Trophoblast cell (in vitro differentiated cells and primary cell): ENCODE measurements around the gene HEXA.

Experiments used
- DNase-seq, 2 donors: peaks; one replicate each; pipeline ENCODE4 v3.0.0-alpha.2; 2016
- H2AFZ ChIP-seq: 2 replicates; pipeline ENCODE4 v1.6.1; 2013; ENCODE audit warnings: low read length, moderate library complexity, mild to moderate bottlenecking; ENCODE audit not compliant: insufficient read depth, poor library complexity
- H2AK5ac ChIP-seq: 2 replicates; pipeline ENCODE4 v1.6.1; 2013; ENCODE audit warnings: mild to moderate bottlenecking, low read length
- H2BK120ac ChIP-seq: 2 replicates; pipeline ENCODE4 v1.6.1; 2013; ENCODE audit warnings: low read length, mild to moderate bottlenecking, moderate library complexity; ENCODE audit not compliant: insufficient read depth, poor library complexity
- H2BK12ac ChIP-seq: 2 replicates; pipeline ENCODE4 v1.6.1; 2013; ENCODE audit warnings: mild to moderate bottlenecking, low read length, moderate library complexity
- H2BK5ac ChIP-seq: 2 replicates; pipeline ENCODE4 v1.6.1; 2013; ENCODE audit warnings: low read length, low read depth, moderate library complexity, mild to moderate bottlenecking; ENCODE audit not compliant: poor library complexity
- H3K14ac ChIP-seq: 2 replicates; pipeline ENCODE4 v1.6.1; 2013; ENCODE audit warnings: mild to moderate bottlenecking, low read length
- H3K18ac ChIP-seq: 2 replicates; pipeline ENCODE4 v1.6.1; 2013; ENCODE audit warnings: mild to moderate bottlenecking, low read length
- H3K23ac ChIP-seq: 2 replicates; pipeline ENCODE4 v1.6.1; 2013; ENCODE audit warnings: low read length
- H3K27ac ChIP-seq: 2 replicates; pipeline ENCODE4 v1.5.1; 2013; ENCODE audit warnings: low read depth, mild to moderate bottlenecking, inconsistent platforms, low read length, moderate library complexity
- H3K27me3 ChIP-seq: 2 replicates; pipeline ENCODE4 v1.6.1; 2013; ENCODE audit warnings: inconsistent platforms, mild to moderate bottlenecking, low read length, moderate library complexity; ENCODE audit not compliant: insufficient read depth
- H3K36me3 ChIP-seq, 2 experiments: 1 replicate in 1 of 2; 2 replicates in 1 of 2; pipeline ENCODE4 v1.6.1; 2013; ENCODE audit warnings: low read length in 2 of 2, mild to moderate bottlenecking in 2 of 2, moderate library complexity in 1 of 2; ENCODE audit not compliant: insufficient read depth in 2 of 2, control insufficient read depth in 1 of 2
- H3K4ac ChIP-seq: 2 replicates; pipeline ENCODE4 v1.6.1; 2013; ENCODE audit warnings: low read depth, mild to moderate bottlenecking, low read length, moderate library complexity
- H3K4me1 ChIP-seq, 2 experiments: 1 replicate in 1 of 2; 2 replicates in 1 of 2; pipeline ENCODE4 v1.6.1; 2013; ENCODE audit warnings: low read length in 2 of 2, mild to moderate bottlenecking in 2 of 2, moderate library complexity in 1 of 2; ENCODE audit not compliant: insufficient read depth in 2 of 2, control insufficient read depth in 1 of 2
- H3K4me2 ChIP-seq: 2 replicates; pipeline ENCODE4 v1.6.1; 2013; ENCODE audit warnings: inconsistent platforms, mild to moderate bottlenecking, low read length, moderate library complexity
- H3K4me3 ChIP-seq: 2 replicates; pipeline ENCODE4 v1.5.1; 2013; ENCODE audit warnings: mild to moderate bottlenecking, low read depth, low read length, inconsistent platforms
- H3K79me1 ChIP-seq: one replicate; pipeline ENCODE4 v1.6.1; 2013; ENCODE audit warnings: low read length
- H3K79me2 ChIP-seq: 2 replicates; pipeline ENCODE4 v1.6.1; 2013; ENCODE audit warnings: low read length, mild to moderate bottlenecking; ENCODE audit not compliant: control insufficient read depth, insufficient read depth, poor library complexity
- H3K9ac ChIP-seq: 2 replicates; pipeline ENCODE4 v1.6.1; 2013; ENCODE audit warnings: mild to moderate bottlenecking, low read length
- H3K9me3 ChIP-seq: 2 replicates; pipeline ENCODE4 v1.6.1; 2013; ENCODE audit warnings: low read depth, mild to moderate bottlenecking, control low read depth, inconsistent platforms, low read length; ENCODE audit not compliant: insufficient read depth
- H4K12ac ChIP-seq: 2 replicates; pipeline ENCODE4 v1.6.1; 2013; ENCODE audit warnings: low read depth, mild to moderate bottlenecking, low read length, moderate library complexity
- H4K8ac ChIP-seq: 2 replicates; pipeline ENCODE4 v1.6.1; 2013; ENCODE audit warnings: low read depth, mild to moderate bottlenecking, low read length, moderate library complexity
- H4K91ac ChIP-seq: one replicate; pipeline ENCODE4 v1.6.1; 2013; ENCODE audit warnings: low read depth, mild to moderate bottlenecking, low read length, moderate library complexity
- WGBS: extraction: QIAGEN DNeasy Blood & Tissue Kit; methylation state at CpG from one replicate; pipeline ENCODE4 v1.1.7; 2013; ENCODE audit warnings: missing lambda C conversion rate; ENCODE audit not compliant: insufficient read length, insufficient coverage; ENCODE audit errors: extremely low coverage; 5-methylcytosine and 5-hydroxymethylcytosine counted together

HEXA gene

GRCh38 chr15:72354496-72354895 is 21.3 kb downstream of the HEXA start:
- H3K14ac ChIP-seq, result no peak overlapping the region
- peaks cover 4% of the 10 kb centered on the region for H3K79me2 ChIP-seq
- peaks cover 29 to 40% of the 10 kb centered on the region in 2 experiments for H3K36me3 ChIP-seq
- H2BK120ac ChIP-seq, result no peak overlapping the region
- H3K79me1 ChIP-seq, result peaks cover 2% of the 10 kb centered on the region
- no peak overlapping the region for H3K27ac ChIP-seq
- H3K23ac ChIP-seq, result no peak overlapping the region
- H4K91ac ChIP-seq, result no peak overlapping the region
- no peaks in the 10 kb centered on the region for H3K27me3 ChIP-seq
- H3K18ac ChIP-seq, result no peak overlapping the region
- H3K4me1 ChIP-seq, result peaks cover 12 to 13% of the 10 kb centered on the region in 2 experiments
- H3K4ac ChIP-seq, result no peak overlapping the region
- peak; percentile 68 to 81 for DNase-seq
- no peak overlapping the region for H2BK12ac ChIP-seq
- no peak overlapping the region for H4K8ac ChIP-seq
- no peaks in the 10 kb centered on the region for H3K9me3 ChIP-seq
- H2AK5ac ChIP-seq, result no peak overlapping the region
- H2BK5ac ChIP-seq, result no peak overlapping the region
- H3K9ac ChIP-seq, result no peak overlapping the region
- no peak overlapping the region for H4K12ac ChIP-seq
- no peak overlapping the region for H3K4me3 ChIP-seq
- no CpG with 5 or more reads among the region's 1 CpG for WGBS
- no peak overlapping the region for H2AFZ ChIP-seq
- H3K4me2 ChIP-seq, result no peak overlapping the region

GRCh38 chr15:72353266-72353665 is 22.5 kb downstream of the HEXA start:
- Histone ChIP-seq H3K4me2 (no peak overlapping the region), H4K8ac (no peak overlapping the region), H3K9ac (no peak overlapping the region), H3K9me3 (no peaks in the 10 kb centered on the region), H3K4me1 (peaks cover 2 to 4% of the 10 kb centered on the region in 2 experiments), H2AK5ac (no peak overlapping the region), H4K91ac (no peak overlapping the region), H3K79me2 (peaks cover 4% of the 10 kb centered on the region), H3K4me3 (no peak overlapping the region), H3K4ac (no peak overlapping the region), H2BK5ac (no peak overlapping the region), H3K18ac (no peak overlapping the region), H3K27ac (peak overlapping the region; percentile 41), H3K36me3 (peaks cover 29 to 50% of the 10 kb centered on the region in 2 experiments), H2AFZ (no peak overlapping the region), H3K23ac (no peak overlapping the region), H3K14ac (no peak overlapping the region), H3K79me1 (no peaks in the 10 kb centered on the region), H2BK12ac (no peak overlapping the region), H3K27me3 (no peaks in the 10 kb centered on the region), H4K12ac (no peak overlapping the region), H2BK120ac (no peak overlapping the region)
- DNase-seq, result peak; percentile 70 to 95
- no CpG with 5 or more reads among the region's 2 CpGs for WGBS

- no peak overlapping the region for H2AK5ac ChIP-seq
- H3K18ac ChIP-seq, result no peak overlapping the region
- no peaks in the 10 kb centered on the region for H3K79me2 ChIP-seq
- no peak overlapping the region for H3K9ac ChIP-seq
- H4K12ac ChIP-seq, result no peak overlapping the region
- peaks cover 0 to 6% of the 10 kb centered on the region in 2 experiments for H3K4me1 ChIP-seq
- H3K14ac ChIP-seq, result no peak overlapping the region
- peaks cover 30 to 59% of the 10 kb centered on the region in 2 experiments for H3K36me3 ChIP-seq
- H2BK120ac ChIP-seq, result no peak overlapping the region
- no peak overlapping the region for H4K91ac ChIP-seq
- no peak overlapping the region for H3K23ac ChIP-seq
- H3K4me3 ChIP-seq, result no peak overlapping the region
- no peak overlapping the region for H2AFZ ChIP-seq
- no CpG with 5 or more reads among the region's 3 CpGs for WGBS
- H3K27ac ChIP-seq, result no peak overlapping the region
- H2BK5ac ChIP-seq, result no peak overlapping the region
- no peaks in the 10 kb centered on the region for H3K27me3 ChIP-seq
- H3K4me2 ChIP-seq, result no peak overlapping the region
- no peak overlapping the region for H2BK12ac ChIP-seq
- H3K9me3 ChIP-seq, result peaks cover 2% of the 10 kb centered on the region
- no peak for DNase-seq
- H3K4ac ChIP-seq, result no peak overlapping the region
- H4K8ac ChIP-seq, result no peak overlapping the region
- H3K79me1 ChIP-seq, result no peaks in the 10 kb centered on the region
Measured at GRCh38 chr15:72345806-72346205, 30.0 kb downstream of the HEXA start.

- no peak for DNase-seq
- Histone ChIP-seq H3K27ac (no peak overlapping the region), H3K4me2 (no peak overlapping the region), H4K91ac (no peak overlapping the region), H3K9ac (no peak overlapping the region), H3K23ac (no peak overlapping the region), H3K18ac (no peak overlapping the region), H3K4ac (no peak overlapping the region), H3K14ac (no peak overlapping the region), H3K9me3 (peaks cover 2% of the 10 kb centered on the region), H2AK5ac (no peak overlapping the region), H3K79me2 (no peaks in the 10 kb centered on the region), H4K8ac (no peak overlapping the region), H2AFZ (no peak overlapping the region), H2BK12ac (no peak overlapping the region), H2BK120ac (no peak overlapping the region), H3K4me1 (peaks cover 0 to 6% of the 10 kb centered on the region in 2 experiments), H2BK5ac (no peak overlapping the region), H4K12ac (no peak overlapping the region), H3K36me3 (peaks cover 28 to 56% of the 10 kb centered on the region in 2 experiments), H3K4me3 (no peak overlapping the region), H3K79me1 (no peaks in the 10 kb centered on the region), H3K27me3 (no peaks in the 10 kb centered on the region)
- no CpG with 5 or more reads among the region's 7 CpGs for WGBS
Measured at GRCh38 chr15:72345280-72345679, 30.5 kb downstream of the HEXA start.
